Measurements from ENCODE around the gene SNURF.
"Not testable (repeated sequence)": the region's sequence is repeated elsewhere in the genome, so short reads cannot be mapped to it uniquely, and the experiment has no call there.

Gene SNURF

GRCh38 chr15:24954783-24955530 is at the start of gene SNURF, which contains the start of gene SNRPN:
SNURF (plus strand) TSS chr15:24954987; CDS start chr15:24955049, 62 bp downstream.
SNRPN (plus strand) TSS chr15:24954987; CDS start chr15:24974454, 19,467 bp downstream.
- no peak for DNase-seq (ENCODE audit: low spot score)

GRCh38 chr15:24916305-24917009 is 38.3 kb upstream of the SNURF start:
- DNase-seq (ENCODE audit: low spot score) = no peak

- DNase-seq (ENCODE audit: low spot score) = no peak
Measured at GRCh38 chr15:24917431-24917830, 37.4 kb upstream of the SNURF start.

- no peak for DNase-seq (ENCODE audit: low spot score)
Measured at GRCh38 chr15:24919446-24919845, 35.3 kb upstream of the SNURF start.

DNA sequence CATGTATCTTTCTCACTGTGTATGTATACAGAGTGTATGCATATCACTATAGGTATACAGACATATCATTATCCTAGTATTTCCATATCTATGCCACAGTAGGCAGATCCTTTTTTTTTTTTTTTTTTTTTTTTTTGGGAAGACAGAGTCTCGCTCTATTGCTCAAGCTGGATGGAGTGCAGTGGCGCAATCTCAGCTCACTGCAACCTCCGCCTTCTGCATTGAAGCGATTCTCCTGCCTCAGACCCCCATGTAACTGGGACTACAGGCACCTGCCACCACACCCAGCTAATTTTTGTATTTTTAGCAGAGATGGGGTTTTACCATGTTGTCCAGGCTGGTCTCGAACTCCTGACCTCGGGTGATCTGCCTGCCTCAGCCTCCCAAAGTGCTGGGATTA is 32.0 kb upstream of the SNURF start:
- DNase-seq (ENCODE audit: low spot score) = not testable (repeated sequence)

DNA sequence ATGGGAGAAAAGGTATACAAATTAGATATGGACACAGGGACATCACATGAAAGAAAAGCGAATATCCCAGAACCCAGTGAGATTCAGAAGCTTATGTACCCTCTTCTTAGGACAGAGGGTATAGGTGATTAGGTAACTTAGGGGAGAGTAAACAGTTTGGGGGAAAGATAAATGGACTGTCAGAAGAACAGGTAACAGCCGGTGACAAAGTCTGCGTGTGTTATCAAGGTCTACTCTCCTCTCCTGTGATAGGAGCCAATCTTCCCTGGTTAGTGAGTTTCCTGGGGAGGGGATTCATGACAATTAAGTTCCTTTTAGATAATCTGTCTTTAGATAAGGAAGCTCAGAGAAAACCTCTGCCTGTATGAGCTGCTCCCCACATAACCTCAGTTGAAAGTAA is 30.6 kb upstream of the SNURF start:
- DNase-seq (ENCODE audit: low spot score) = no peak

GRCh38 chr15:24924621-24925020 is 30.2 kb upstream of the SNURF start:
- DNase-seq (ENCODE audit: low spot score) = no peak

DNA sequence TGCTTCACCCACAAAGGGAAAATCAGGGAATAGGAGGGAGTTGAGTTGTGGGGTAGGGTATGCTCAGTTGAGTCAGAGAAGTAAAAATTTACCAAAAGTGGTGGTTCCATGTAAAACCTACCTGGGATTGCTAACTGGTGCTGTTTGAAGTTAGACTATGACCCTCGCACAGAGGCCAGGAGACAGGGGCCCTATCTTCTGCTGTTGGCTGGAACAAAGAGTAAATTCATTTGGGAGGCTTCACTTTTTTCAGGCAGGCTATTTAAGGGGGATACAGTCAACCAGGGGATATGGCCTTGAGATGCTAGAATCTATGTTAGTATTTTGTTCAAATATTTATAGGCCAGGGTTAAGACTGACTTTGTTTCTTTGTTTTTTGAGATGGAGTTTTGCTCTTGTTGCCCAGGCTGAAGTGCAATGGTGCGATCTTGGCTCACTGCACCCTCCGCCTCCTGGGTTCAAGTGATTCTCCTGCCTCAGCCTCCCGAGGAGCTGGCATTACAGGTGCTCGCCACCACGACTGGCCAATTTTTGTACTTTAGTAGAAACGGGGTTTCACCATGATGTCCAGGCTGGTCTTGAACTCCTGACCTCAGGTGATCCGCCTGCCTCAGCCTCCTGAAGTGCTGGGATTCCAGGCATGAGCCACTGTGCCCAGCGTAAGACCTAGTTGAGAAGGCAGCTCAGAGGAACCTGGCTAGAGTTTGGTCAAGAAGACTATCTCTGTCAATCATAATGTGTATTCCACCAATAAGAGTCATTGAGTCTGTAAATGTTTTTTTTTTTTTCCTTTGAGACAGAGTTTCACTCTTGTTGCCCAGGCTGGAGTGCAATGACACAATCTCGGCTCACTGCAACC is 22.7 kb upstream of the SNURF start:
- not testable (repeated sequence) for DNase-seq (ENCODE audit: low spot score)

GRCh38 chr15:24933716-24934115 is 21.1 kb upstream of the SNURF start:
- DNase-seq (ENCODE audit: low spot score) = no peak

GRCh38 chr15:24938224-24938623 is 16.6 kb upstream of the SNURF start:
- DNase-seq (ENCODE audit: low spot score) = not testable (repeated sequence)

GRCh38 chr15:24940236-24940635 is 14.6 kb upstream of the SNURF start:
- no peak for DNase-seq (ENCODE audit: low spot score)

DNA sequence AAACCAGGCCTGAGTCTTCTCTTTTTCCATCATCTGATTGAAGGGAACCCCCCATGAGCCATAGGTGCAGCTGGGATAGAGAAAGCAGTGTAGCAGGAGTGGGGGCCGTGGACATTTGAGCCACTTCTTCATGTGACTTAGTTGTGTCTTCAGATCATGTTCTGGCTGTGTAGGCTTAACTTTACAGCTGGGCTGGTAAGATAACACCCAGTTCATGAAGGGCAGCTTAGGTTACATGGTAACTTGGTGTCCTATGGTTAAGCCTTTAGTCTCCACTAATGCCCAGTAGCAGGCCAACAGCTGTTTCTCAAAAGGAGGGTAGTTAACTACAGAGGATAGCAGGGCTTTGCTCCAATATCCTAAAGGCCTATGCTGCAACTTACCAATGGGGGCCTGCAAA is 11.4 kb upstream of the SNURF start:
- no peak for DNase-seq (ENCODE audit: low spot score)

DNA sequence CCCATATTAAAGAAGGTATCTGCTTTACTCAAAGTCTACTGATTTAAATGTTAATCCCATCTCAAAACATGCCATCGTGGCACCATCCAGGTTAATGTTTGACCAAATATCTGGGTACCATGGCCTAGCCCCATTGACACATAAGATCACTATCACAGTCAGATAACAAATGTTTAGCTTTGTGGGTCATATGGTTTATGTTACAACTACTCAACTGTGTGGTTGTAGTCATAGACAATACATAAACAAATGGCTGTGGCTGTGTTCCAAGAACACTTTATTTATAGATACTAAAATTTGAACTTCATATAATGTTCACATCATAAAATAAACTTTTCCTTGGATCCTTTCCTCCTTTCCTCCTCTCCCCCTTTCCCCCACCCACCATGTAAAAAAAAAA is 9.8 kb upstream of the SNURF start:
- no peak for DNase-seq (ENCODE audit: low spot score)

- no peak for DNase-seq (ENCODE audit: low spot score)
Measured at GRCh38 chr15:24945711-24946110, 9.1 kb upstream of the SNURF start.

DNA sequence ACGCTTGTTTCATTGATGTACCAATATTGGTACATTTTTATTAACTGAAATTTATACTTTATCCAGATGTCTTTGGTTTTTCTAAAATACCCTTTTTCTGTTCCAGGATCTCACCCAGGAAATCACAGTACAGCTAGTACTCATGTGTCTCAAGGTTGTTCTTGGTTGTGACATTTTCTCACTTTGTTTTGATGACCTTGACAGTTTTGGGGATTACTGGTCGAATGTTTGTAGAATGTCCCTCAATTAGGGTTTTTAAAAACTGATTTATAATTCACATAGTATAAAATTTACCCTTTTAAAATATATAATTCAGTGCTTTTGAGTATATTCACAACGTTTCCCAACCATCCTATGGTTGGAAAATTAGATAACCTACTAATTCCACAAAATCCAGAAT is 6.3 kb upstream of the SNURF start:
- DNase-seq (ENCODE audit: low spot score) = no peak

DNA sequence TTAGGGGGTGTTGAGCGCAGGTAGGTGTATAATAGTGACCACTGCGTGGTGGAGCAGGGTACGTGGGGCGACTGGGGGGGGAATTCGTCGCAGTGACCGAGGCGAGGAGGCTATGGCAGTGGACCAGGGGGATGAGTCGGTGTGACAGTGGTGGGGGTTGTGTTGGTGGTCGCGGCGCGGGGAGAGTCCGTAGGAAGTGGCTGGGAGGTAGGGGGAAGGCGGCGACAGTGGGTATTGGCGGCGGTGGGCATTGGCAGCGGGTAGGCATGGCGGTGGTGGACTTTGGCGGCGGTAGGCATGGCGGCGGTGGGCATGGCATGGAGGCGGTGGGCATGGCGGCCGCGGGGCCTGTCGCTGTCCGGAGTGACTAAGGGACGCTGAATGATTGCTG is 739 bp downstream of the SNURF start:
- DNase-seq (ENCODE audit: low spot score) = no peak

GRCh38 chr15:24956111-24956838 is 1.5 kb downstream of the SNURF start:
- DNase-seq (ENCODE audit: low spot score) = no peak

DNA sequence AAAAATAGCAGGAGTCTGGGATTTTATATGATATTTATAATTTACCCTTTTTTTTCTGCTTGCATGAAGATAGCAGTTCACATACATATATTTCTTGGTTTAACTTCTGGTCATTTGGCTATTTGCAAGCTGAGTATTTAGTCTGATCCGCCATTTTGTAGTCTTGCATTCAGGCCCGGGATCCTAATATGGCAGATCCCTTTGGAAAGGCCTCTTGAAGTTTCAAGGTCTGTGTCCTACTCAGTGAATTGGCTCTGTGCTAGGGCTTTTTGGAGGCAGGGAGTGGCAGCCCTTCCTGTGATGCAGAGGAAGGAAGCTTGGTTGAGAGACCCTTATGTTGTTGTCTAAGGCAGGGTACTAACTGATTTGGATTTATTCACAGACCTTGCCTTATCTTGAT is 2.9 kb downstream of the SNURF start:
- DNase-seq (ENCODE audit: low spot score) = no peak

DNA sequence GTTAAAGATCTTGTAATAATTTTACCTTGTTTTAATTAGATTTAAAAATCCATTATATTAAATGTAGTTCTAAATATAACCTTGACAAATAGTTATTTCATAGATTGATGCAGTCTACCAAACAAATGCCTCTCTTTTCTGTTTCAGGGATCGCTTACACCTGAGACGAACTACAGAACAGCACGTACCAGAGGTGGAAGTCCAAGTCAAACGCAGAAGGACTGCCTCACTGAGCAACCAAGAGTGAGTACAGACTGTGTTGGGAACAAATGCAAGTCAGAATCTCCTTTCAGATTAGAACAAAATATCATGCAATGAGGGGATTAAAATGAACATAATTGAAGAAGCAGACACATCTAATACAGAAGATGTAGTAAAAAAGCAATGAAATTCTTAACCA is 7.2 kb downstream of the SNURF start:
- no peak for DNase-seq (ENCODE audit: low spot score)

DNA sequence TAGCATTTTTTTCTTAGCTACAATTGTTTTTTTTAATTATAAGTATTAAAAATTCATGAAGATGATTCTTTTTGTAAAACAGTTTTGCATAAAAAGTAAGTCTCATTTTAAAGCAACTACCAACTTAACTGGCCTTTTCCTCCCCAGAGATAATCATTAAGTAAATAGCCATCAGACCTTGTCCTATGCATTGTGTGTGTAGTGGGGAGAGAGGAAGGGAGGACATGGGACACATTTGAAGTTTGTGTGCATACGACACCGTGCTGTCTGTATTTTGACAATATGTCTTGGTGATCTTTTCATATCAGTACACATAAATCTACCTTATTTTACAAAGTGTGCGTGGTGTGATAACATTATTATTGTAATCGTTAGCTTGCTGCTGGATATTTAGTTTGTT is 8.1 kb downstream of the SNURF start:
- DNase-seq (ENCODE audit: low spot score) = no peak

DNA sequence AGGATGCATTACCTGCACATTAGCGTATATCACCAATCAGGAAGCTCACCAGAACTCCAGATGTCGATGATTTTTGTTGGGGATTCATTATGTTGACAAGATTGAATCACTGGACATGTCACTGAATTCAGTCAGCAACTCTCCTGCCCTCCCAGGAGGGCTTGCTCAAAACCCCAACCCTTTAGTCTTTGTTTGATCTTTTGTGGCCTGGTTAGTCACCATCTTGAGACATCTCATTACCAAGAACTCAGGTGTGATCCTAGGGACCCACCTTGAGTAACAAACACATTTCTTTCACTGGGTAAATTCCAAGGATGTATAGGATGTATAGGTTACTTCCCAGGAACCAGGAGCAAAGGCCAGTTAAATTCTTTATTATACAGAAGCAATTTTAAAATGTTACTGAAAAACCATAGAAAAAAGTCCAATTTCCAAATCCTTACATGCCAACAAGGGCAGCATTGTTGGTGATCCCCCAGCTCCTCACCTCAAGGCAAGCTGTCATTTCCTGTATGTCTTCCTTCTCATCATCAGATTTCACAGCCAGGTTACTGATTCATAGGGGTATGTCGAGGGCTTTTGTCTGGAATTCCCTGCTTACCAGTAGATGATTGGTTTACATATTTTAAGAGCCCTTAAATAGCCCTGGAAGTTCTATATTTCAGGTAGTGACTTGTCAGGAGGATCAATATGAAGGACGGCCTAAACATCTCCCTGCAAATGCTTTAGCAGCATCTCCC is 11.7 kb downstream of the SNURF start:
- DNase-seq (ENCODE audit: low spot score) = no peak
